Measurements from ENCODE around the gene SPTLC2.

GRCh38 chr14:77469539-77469938, 146.9 kb downstream of the SPTLC2 start:
- TF ChIP-seq CTCF (IDR thresholded peaks at IDR 0.05), result no peak
- no peak for TF ChIP-seq POLR2A (IDR thresholded peaks at IDR 0.05)
